HL-60/S4 treated with retinoic acid at 250 ng/mL for 4 days and 3 days (cell line): ENCODE measurements around the gene CNPY1.
"Not testable (repeated sequence)": the region's sequence is repeated elsewhere in the genome, so short reads cannot be mapped to it uniquely, and the experiment has no call there.

ENCODE experiments used
- in situ Hi-C: fragments of 300-500 bp; cut with MboI; formaldehyde crosslinking; loops from 2 replicates; pipeline ENCODE4 v1.7.0; 2022; ENCODE audit warnings: low sequenced_read_pairs

CNPY1 gene

DNA sequence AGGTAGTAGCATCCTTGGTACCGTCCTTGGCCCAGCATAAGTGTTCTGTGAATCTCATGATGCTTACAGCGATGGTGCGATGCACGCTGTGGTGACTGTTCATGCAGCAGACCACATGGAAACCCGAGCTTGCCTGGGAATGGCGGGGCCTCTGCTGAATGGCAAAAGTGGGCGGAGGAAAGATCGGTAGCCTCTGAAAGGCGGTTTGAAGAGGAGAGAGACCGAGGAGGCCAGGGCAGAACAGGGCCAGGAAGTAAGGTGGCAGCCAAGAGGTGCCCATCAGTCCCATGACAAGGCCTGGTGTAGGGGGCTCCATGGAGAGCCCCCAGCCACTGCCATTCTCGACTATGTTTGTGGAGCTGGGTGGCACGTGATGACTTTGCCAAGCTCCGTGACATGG is 33.2 kb upstream of the CNPY1 start:
- in situ Hi-C loops = no loop called here

DNA sequence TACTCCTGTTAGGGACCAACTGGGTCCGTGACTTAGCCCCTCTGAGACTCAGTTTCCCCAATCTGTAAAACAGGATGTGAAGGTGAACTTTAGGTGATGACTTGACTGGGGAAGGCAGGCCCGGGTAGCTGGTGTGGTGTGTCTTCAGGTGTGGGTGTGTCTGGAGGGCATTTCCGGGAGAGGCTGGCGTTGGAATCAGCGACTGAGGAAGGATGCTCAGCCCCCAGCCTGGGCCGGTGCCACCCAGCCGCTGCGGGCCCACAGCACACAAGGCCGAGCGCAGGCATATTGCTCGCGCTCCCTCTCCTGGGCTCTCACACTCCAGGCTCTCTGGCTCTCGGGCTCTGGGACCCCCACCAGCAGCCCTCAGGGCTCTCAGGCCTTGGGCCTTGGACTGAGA is 31.7 kb upstream of the CNPY1 start:
- in situ Hi-C loops = no loop called here

DNA sequence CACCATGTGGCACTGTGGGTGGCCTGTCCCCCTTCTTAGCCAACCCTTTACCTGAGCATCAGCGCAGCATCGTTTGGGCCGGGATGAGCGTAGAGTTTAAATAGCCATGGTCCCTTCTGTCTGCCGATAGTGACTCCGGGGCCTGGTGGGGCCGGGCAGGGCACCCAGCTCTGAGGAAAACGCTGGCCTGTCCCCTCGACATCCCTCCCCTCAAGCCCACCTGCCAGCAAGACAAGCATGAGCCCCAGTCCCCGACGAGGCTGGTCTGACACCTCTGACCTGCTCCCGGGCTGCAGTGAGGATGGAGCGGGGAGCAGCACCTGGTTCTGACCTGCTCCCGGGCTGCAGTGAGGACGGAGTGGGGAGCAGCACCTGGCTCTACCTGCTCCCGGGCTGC is 31.1 kb upstream of the CNPY1 start:
- in situ Hi-C loops = no loop called here

DNA sequence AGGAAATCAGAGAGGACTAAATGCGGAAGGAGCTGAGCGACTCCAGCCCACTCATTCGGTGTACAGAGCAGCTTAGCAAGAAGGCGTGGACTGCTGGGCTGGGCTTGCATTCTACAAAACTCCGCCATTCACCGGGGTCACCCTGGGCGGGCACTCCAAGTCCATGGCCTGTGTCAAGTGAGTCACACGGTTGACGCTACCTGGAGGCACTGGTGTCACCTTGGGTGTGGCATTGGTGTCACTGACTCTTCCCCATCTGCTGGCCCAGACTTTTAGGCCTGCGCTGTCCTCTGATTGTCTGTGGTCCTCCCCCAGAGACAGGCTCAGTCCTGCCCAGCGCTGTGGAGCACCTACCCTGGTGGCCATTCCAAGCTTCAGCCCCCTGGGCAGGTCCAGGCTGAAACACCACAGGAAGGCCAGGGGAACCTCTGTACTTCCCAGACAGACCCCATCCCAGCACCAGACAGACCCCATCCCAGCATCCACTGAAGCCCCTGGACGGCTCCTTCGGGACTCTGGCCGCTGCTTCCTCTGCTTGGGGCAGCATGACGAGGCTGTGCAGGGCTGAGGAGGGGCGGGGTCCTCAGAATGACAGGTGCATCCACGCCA is 30.6 kb upstream of the CNPY1 start:
- in situ Hi-C loops = no loop called here

DNA sequence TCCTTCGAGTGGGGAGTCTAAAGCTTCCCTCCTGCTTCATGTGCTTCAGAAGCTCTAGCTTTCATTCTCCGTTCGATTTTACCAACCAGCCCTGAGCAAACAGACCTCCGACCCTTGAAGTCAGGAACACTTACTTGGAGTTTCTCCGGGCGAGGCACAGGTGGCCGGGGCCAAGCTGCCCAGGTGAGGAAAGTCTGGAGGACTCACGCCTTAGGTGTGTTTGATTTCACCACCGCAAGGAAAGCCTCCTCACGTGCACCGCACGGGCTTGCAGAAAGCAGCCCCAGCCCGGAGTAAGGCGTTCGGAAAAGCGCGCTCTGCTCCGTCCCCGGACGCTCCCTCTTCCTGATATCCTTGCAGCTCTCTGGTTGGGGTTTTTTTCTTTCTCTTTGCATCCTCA is 30.1 kb upstream of the CNPY1 start:
- in situ Hi-C loops = no loop called here

DNA sequence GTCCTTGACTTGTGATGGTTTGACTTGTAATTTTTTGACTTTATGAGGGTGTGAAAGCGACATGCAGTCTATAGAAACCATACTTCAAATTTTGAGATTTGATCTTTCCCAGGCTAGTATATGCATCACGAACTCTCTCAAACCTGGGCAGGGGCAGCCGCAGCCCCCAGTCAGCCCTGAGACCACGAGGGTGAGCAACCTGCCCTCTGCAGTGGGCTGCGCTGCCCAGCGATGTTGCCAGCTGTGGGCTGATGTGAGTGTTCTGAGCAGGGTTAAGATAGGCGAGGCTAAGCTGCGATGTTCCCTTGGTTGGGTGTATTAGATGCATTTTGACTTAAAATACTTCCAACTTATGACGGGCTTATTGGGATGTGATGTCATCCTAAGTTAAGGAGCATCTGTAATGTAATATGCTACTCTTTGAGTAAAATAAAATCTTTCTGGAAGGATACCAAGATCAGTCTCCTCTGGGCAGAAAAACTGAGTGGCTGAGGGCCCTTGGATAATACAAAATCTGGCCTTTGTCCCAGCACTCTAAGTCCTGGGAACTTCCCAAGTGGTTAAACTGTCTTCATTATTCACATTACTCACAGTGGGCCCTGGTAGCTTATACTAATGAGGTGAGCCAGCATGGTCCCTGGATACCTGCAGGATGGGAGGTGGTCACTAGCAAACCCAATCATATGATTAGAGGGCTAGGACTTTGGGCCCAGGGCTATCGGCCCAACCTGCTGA is 28.4 kb upstream of the CNPY1 start:
- in situ Hi-C loops = no loop called here

DNA sequence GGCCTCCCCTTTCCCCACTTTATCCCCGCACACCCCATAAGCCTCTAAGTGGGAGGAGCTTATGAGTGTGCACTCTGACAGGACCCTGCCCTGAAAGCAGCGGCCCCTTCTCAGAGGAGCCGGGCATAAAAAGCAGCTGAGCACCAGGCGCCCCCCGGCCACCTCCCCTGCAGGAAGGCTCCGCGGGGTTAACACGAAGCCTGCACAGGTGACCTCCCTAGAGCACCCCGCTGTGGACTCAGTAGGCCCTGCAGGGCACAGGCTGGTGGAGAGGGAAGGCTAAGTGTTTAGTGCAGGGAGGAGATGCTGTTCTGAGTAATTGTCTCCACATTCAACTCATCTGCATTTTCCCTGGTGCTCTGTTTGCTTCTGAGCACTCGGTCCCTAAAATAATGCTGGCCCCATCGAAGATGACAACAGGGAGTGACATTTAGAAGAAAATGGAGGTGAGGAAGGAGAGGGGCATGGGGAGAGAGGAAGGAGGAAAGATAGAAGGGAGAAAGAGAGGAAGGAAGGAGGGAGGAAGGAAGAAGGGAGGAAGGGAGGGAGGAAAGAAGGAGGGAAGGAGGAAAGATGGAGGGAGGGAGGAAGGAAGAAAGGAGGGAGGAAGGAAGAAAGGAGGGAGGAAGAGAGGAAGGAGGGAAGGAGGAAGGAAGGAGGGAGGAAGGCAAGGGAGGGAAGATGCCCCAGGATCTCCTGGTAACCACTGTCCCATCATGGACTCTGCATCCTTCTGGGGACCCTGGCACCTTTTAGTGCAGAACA is 25.4 kb upstream of the CNPY1 start:
- in situ Hi-C loops = no loop called here

DNA sequence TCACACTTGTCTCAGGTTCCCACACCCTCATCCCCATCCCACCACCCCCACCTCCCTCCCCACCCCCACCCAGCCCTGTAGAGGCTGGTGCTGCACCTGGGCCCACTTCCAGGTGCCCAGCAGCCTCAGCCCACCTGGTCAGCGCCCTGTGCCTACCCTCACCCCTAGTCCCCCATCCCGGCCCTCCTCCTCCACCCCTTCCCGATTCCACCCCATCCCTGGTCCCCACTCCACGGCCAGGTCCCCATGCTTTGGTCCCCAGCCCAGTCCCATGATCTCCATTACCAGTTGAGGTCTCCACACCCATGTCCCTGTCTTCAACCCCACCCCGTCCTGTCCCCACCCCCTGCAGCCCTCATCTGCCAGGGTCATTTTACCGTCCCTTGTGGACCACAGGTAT is 24.6 kb upstream of the CNPY1 start:
- in situ Hi-C loops = no loop called here

DNA sequence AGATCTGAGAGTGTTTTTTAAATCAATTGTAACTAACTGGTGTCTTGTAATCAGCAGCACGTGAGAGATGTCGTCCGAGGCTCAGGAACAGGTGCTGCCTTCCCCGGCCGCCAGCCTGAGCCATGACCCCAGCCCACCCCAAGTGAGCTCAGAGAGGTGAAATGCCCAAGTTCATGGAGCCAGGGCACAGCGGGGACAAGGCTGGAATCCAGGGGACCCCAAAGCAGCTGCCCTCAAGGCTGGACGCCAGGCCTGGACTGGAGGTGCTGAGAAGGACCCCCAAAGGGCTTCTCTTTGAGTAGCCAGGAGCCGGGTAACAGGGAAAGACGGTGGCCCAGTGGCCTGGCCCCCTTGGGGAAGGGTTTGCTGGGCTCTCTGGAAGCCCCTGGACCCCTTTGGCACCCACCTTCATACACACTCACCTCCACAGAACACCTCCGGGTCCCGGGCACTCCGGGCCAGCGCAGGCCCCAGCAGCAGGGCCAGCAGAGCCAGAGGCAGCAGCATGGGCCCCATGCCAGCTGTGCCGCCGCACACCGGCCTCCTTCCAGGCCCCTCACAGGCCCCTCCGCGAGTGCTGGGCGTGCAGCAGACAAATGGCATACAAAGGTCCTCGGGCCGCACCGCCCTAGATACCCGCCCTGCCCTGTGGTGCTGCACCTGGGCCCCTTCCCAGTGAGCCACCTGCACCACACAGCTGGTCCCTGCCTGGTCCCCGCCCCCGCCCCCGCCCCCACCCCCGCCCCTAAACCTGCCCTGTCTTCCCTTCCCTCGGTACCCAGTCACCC is 24.0 kb upstream of the CNPY1 start:
- in situ Hi-C loops = no loop called here

DNA sequence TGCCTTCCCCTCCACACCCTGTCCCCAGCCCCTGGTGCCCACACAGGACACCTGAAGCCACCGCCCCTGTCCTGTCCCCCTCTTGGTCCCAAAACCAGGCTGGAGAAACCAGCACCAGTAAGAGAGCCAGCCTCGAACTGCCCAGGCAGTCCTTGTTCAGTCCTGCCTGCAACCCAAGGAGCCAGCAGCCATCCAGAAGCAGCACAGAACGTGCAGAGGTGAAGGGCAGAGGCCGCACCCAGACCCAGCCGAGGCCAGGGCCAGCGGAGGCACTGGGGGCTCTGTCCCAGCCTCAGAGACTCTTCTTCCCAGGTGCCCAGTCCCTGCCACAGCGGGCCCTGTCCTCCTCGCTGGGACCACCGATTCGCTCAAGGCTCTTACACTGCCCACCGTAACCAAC is 23.3 kb upstream of the CNPY1 start:
- in situ Hi-C loops = no loop called here

DNA sequence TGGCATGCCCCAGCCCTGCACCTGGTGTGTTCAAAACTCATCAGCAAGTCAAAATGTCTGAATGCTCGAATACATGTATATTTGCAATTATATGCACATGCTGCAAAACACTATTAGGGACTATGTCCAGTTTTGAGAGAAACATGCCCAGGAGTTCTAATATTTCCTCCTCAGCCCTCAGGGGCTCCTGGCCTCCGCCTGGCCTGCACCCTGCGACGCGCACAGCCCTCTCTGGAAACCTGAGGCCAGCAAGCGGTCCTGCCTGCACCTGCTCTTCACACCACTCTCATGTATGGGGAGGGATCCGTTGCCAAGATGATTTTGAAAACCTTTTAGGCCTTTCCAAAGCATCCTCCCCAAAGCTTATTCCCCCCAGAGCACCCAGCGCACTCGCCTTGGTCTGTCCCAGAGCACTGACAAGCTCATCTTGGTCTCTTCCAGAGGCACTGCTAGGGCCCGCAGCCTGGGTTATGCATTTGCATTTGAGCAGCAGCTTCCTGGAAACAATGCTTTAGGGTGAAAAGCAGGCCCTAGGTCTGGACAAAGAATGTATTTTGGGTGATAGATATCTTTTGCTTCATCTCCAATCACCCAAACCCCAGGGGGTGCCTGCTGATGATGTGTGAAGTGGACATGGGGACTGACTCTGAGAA is 22.6 kb upstream of the CNPY1 start:
- in situ Hi-C loops = no loop called here

DNA sequence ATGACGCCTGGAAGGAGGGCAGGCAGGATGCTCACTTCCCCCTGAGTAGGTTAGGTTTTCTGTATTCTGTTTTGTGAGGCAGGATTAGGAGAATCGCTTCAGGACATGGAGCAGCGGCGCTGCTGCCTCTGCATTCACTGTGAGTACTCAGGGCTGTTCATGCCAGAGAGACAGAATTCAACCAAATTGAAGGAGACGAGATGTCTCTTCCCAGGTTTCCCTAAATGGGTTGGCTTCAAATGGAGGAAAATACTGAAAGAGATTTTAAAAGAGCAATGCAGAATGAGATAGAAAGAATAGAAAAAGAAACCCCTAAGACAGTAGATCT is 21.9 kb upstream of the CNPY1 start:
- in situ Hi-C loops = no loop called here

DNA sequence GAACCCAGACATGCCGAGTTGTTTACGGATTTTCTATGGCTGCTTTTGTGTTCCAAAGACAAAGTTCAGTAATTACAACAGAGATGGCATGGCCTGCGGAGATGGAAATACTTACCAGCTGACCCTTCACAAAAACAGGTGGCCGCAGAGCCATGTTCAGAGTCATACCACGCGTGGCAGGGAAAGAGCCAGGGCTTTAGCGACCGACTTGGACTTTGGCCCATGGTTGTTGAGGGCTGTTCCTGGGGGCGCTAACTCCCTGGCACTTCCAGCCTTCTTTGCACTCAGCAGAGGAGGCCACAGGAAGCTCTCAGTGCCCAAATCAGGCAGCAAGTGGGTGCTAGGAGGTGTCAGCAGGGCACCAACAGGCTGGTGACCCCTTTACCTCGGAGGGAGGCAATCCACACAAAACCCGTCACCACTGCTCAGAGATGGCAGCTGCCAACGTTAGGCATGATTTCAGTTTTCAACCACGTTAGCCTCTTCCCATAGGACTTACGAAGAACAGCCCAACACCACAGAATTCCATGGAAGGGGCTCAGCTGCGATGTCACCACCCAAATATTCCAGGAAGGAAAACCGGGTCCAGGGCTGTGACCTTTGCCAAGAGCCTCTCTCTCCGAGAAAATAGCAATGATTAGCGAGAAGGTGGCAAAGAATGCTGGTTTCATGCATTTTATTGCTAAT is 21.4 kb upstream of the CNPY1 start:
- in situ Hi-C loops = no loop called here

DNA sequence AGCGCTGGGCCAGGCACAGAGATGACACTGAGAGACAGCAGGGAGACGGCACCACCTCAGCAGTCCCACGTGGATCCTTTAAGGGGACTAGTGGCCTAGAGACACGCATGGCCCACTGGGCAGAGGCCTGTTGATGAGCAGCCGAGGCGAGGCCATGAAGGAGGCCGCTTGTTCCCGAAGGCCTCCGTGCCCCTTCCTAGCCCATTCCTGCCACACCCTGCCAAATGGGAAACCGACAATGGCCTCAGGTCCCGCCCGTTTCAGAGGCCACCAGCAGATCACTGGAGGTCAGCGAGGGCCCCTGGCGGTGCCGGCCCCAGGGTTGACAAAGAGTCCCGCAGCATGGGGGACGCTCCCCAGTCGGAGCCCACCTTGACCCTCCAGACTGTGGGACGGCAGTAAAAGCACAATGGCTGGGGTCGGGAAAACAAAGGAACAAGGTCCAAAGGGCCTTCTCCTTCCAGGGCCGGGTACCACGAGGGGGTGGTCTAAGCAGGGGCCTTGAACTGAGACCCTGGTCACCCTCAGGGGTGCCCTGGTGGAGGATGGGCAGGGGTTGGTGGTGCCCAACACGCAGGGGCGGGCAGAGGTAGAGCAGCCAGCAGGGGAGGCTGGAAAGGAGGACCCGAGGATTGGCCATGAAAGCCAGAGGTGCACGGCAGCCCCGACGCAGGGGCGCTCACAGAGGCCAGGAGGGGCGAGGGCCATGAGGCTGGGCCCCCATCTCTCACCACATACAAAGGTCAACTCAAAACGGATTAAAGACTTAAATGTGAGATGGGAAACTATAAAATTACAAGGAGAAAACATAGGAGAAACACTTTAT is 19.9 kb upstream of the CNPY1 start:
- in situ Hi-C loops = no loop called here

DNA sequence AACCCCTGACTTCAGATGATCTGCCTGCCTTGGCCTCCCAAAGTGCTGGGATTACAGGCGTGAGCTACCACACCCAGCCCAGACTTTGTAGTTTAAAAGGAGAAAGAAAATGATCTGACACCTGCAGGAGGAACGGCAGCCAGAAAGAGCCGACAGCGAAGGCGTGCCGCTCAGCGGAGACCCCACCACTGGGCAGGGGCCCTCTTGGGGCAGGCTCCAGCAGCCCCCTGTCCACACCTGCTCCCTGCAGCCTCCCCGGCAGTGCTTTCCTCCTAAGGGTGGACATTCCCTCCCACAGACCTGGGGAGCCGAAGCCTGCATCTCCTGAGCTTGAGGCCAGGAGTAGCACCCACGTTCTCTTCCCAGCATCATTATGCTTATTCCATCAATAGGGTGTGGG is 19.2 kb upstream of the CNPY1 start:
- in situ Hi-C loops = no loop called here

DNA sequence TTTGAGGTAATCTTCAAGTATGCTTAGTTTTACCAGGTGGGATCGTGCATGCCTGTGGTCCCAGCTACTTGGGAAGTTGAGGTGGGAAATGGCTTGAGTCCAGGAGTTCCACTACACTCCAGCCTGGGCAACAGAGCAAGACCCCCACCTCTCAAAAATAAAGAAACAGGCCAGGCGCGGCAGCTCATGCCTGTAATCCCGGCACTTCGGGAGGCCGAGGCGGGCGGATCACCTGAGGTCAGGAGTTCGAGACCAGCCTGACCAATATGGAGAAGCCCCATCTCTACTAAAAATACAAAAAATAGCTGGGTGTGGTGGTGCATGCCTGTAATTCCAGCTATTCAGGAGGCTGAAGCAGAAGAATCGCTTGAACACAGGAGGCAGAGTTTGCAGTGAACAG is 16.6 kb upstream of the CNPY1 start:
- in situ Hi-C loops = not testable (repeated sequence)

DNA sequence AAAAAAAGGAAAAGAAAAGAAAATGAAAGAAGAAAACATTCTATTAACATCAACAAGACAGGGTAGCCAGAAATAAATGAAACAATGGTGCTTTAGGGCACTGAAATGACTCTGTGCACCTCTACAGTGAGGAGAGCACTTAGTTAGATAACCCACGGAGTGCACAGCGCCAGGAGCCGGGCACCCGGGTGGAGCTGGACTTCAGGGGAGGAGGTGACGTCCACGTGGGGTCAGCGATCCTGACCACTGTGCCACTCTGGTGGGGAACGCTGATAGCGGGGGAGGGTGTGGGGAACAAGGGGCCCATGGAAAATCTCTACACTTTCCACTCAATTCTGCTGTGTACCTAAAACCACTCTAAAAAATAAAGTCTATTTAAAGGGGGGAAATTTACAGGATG is 15.7 kb upstream of the CNPY1 start:
- in situ Hi-C loops = no loop called here

DNA sequence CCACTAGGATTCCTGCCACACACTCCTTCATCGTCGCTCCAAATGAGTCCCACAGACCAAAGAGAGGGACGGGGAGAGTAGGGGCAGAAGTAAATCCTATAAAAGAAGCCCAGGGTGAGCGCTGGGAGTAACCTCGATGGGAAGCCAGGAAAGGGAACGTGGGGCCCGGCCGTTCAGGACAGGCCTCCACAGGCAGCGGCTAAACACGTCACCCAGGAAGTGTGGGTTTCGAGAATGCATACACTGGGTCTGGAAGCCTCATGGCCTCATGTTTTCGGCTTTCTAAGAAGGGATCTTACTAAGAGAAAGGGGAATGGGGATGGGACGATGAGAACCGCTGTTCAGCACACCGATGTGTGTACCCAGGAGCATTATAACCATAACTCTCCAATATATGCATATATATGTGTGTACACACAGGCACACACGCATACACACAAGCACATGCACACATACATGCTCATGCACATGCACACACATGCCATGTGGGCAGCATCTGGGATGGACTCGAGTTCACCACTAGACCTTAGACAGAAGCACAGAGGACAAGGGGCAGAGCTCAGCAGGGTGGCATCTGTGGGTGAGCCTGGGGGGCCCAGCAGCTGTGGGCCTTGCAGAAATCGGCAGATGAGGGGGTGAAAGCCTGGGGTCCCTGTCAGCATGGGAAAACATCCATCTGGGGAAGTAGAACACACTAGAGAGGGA is 14.8 kb upstream of the CNPY1 start:
- in situ Hi-C loops = no loop called here
